Measurements from ENCODE around the gene LRIG1. TPM values are rescaled to one million over a fixed set of nuclear protein-coding genes. Genes with fewer than 3 reads are reported as not detected.

The LRIG1 gene
- total RNA-seq, 6 donors from 2014 or later = 45.2 to 119 (median 81.9) TPM

GRCh38 chr3:66428733-66429132 is 72.1 kb downstream of the LRIG1 start:
- Histone ChIP-seq H3K27ac (peak overlapping the region in 2 of 4 donors; percentile 31 to 52), H3K36me3 (peaks cover 0 to 3% (median 0%) of the 10 kb centered on the region in 4 donors), H3K4me3 (no peak overlapping the region), H3K4me1 (peaks cover 5 to 31% (median 26%) of the 10 kb centered on the region in 4 donors), H3K9me3 (no peaks in the 10 kb centered on the region), H3K27me3 (no peaks in the 10 kb centered on the region)
- ATAC-seq (ENCODE audit: low FRiP score in 2 of 2) (peak; percentile 47 to 79), DNase-seq (no peak)
- TF ChIP-seq POLR2AphosphoS5 (IDR thresholded peaks at IDR 0.05) = peak in 1 of 2 donors; percentile 21
- no peak for TF ChIP-seq CTCF (IDR thresholded peaks at IDR 0.05)
- WGBS, 2 donors = 30 to 40% methylated on average over 5 of the region's 5 CpGs

GRCh38 chr3:66427951-66428474 is 72.8 kb downstream of the LRIG1 start:
- peaks cover 0 to 3% (median 0%) of the 10 kb centered on the region in 4 donors for H3K36me3 ChIP-seq
- H3K4me1 ChIP-seq = peaks cover 5 to 25% (median 21%) of the 10 kb centered on the region in 4 donors
- DNase-seq (no peak), ATAC-seq (ENCODE audit: low FRiP score in 2 of 2) (no peak)
- no peaks in the 10 kb centered on the region for H3K27me3 ChIP-seq
- no peaks in the 10 kb centered on the region for H3K9me3 ChIP-seq
- TF ChIP-seq EP300 (IDR thresholded peaks at IDR 0.05) = no peak
- TF ChIP-seq CTCF (IDR thresholded peaks at IDR 0.05) = no peak
- no peak for TF ChIP-seq POLR2AphosphoS5 (IDR thresholded peaks at IDR 0.05)
- no peak for TF ChIP-seq POLR2A (IDR thresholded peaks at IDR 0.05)
- no peak overlapping the region for H3K4me3 ChIP-seq
- 85 to 86% methylated on average over 5 of the region's 5 CpGs for WGBS, 2 donors
- no peak overlapping the region for H3K27ac ChIP-seq

DNA sequence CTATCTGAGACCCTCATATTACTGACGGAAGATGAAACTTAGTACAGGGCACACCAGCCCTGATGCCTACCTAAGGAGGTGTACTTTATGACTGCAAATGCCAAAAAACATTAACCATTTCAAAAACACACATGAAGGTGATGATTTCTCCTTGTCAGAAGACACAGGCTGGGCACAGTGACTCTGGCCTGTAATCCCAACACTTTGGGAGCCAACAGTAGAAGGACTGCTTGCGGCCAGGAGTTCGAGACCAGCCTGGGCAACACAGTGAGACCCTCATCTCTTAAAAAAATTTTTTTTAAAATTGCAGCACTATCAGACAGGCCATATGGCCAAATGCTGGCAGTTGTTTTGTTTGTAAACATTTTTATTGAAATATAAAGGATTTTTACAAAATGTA is 73.5 kb downstream of the LRIG1 start:
- H3K4me1 ChIP-seq = peaks cover 5 to 25% (median 19%) of the 10 kb centered on the region in 4 donors
- H3K9me3 ChIP-seq = no peaks in the 10 kb centered on the region
- no peak for DNase-seq
- ATAC-seq (ENCODE audit: low FRiP score in 2 of 2) = no peak
- H3K27me3 ChIP-seq = no peaks in the 10 kb centered on the region
- 100% methylated on average over 3 of the region's 3 CpGs for WGBS, 2 donors
- no peak for TF ChIP-seq POLR2A (IDR thresholded peaks at IDR 0.05)
- no peak for TF ChIP-seq POLR2AphosphoS5 (IDR thresholded peaks at IDR 0.05)
- TF ChIP-seq EP300 (IDR thresholded peaks at IDR 0.05) = no peak
- TF ChIP-seq CTCF (IDR thresholded peaks at IDR 0.05) = no peak
- H3K36me3 ChIP-seq = peaks cover 0 to 3% (median 0%) of the 10 kb centered on the region in 4 donors
- H3K27ac ChIP-seq = no peak overlapping the region
- H3K4me3 ChIP-seq = no peak overlapping the region

GRCh38 chr3:66426135-66426534 is 74.7 kb downstream of the LRIG1 start:
- Histone ChIP-seq H3K36me3 (no peaks in the 10 kb centered on the region), H3K27ac (peak overlapping the region in 1 of 4 donors; percentile 25), H3K4me3 (no peak overlapping the region), H3K9me3 (peaks cover 0 to 8% (median 3%) of the 10 kb centered on the region in 4 donors), H3K4me1 (peaks cover 5 to 25% (median 17%) of the 10 kb centered on the region in 4 donors), H3K27me3 (no peaks in the 10 kb centered on the region)
- no peak for TF ChIP-seq EP300 (IDR thresholded peaks at IDR 0.05)
- no peak for TF ChIP-seq POLR2AphosphoS5 (IDR thresholded peaks at IDR 0.05)
- no peak for TF ChIP-seq POLR2A (IDR thresholded peaks at IDR 0.05)
- no peak for TF ChIP-seq CTCF (IDR thresholded peaks at IDR 0.05)
- WGBS, 2 donors = 65 to 68% methylated on average over 1 of the region's 1 CpG
- ATAC-seq (ENCODE audit: low FRiP score in 2 of 2) = no peak
- no peak for DNase-seq

GRCh38 chr3:66425576-66426114 is 75.2 kb downstream of the LRIG1 start:
- WGBS, 2 donors = 85 to 87% methylated on average over 7 of the region's 7 CpGs
- Histone ChIP-seq H3K36me3 (no peaks in the 10 kb centered on the region), H3K27ac (peak overlapping the region in 2 of 4 donors; percentile 16 to 25), H3K4me3 (no peak overlapping the region), H3K27me3 (no peaks in the 10 kb centered on the region), H3K4me1 (peaks cover 5 to 25% (median 17%) of the 10 kb centered on the region in 4 donors), H3K9me3 (peaks cover 0 to 8% (median 3%) of the 10 kb centered on the region in 4 donors)
- TF ChIP-seq POLR2A (IDR thresholded peaks at IDR 0.05) (no peak), EP300 (IDR thresholded peaks at IDR 0.05) (no peak)
- ATAC-seq (ENCODE audit: low FRiP score in 2 of 2) (no peak), DNase-seq (no peak)

Data from upper lobe of left lung (tissue), 6 donors.